Measurements from ENCODE around the gene ACADVL. TPM values are rescaled to one million over a fixed set of nuclear protein-coding genes. Genes with fewer than 3 reads are reported as not detected.

The ACADVL gene
- total RNA-seq, 3 donors from 2014 or later (not counting 1 experiment from before 2014, with no cell fraction given) = 439 to 637 (median 607) TPM

DNA sequence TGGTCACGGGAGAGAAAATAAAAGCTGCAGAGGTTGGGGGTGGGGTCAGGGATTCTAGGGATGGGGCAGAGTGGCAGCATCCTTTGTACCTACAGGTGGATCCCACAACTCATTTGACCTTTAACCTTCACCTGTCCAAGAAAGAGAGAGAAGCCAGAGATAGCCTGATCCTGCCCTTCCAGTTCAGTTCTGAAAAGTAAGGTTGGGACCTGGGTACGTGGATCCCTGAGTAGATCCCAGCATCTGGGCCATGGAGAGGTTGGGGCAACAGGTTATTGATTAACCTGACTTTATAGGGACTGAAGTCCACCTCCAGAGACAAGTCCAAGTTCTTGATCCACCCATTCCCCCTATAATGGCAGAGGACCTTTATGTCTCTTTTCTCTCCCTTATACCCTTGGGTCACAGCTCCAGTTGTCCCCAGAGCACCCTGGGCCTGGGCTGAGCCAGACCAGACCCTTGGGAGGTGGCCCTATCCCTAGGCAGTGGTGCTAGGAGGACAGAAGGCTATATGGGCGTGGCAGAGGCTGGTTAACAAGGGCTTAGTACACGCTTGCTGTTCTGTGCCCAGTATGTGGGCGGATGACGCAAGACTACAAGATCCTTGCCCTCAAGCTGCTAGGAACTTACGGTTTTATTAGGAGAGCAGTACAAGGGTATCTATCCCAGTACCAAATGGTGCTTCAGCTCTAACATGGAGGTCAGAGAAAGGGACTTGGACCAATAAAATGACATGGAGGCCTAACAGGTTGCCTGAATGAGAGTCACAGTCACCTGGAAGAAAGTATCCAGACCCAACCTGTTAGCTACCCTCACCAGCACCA is 39.2 kb downstream of the ACADVL start:
- no peak for ATAC-seq
- intact Hi-C loops (cut with micrococcal nuclease) = no loop called here
- Histone ChIP-seq H3K4me3 (ENCODE audit: low read length) (no peak overlapping the region), H3K27me3 (ENCODE audit: control insufficient read depth, insufficient read depth, low read length) (peaks cover 22% of the 10 kb centered on the region), H3K9me3 (ENCODE audit: control insufficient read depth, insufficient read depth, low read length) (no peaks in the 10 kb centered on the region), H3K4me1 (ENCODE audit: control insufficient read depth, insufficient read depth, low read length) (peaks cover 34% of the 10 kb centered on the region), H3K36me3 (ENCODE audit: control insufficient read depth, insufficient read depth, low read length) (peaks cover 34% of the 10 kb centered on the region), H3K27ac (ENCODE audit: low read length) (no peak overlapping the region)
- Mint-ChIP-seq H3K4me1 (peaks cover 14 to 19% of the 10 kb centered on the region in 2 donors), H3K36me3 (peaks cover 12% of the 10 kb centered on the region), H3K27me3 (ENCODE audit: low read depth in 2 of 2) (peaks cover 12% of the 10 kb centered on the region in 2 donors), H3K27ac (no peak overlapping the region), H3K9me3 (no peaks in the 10 kb centered on the region), H3K4me3 (no peak overlapping the region)
- DNase-seq = peak in 1 of 2 donors; percentile 6
- WGBS (ENCODE audit: insufficient coverage) = 94% methylated on average over 6 of the region's 7 CpGs
- TF ChIP-seq, protein P1, sequence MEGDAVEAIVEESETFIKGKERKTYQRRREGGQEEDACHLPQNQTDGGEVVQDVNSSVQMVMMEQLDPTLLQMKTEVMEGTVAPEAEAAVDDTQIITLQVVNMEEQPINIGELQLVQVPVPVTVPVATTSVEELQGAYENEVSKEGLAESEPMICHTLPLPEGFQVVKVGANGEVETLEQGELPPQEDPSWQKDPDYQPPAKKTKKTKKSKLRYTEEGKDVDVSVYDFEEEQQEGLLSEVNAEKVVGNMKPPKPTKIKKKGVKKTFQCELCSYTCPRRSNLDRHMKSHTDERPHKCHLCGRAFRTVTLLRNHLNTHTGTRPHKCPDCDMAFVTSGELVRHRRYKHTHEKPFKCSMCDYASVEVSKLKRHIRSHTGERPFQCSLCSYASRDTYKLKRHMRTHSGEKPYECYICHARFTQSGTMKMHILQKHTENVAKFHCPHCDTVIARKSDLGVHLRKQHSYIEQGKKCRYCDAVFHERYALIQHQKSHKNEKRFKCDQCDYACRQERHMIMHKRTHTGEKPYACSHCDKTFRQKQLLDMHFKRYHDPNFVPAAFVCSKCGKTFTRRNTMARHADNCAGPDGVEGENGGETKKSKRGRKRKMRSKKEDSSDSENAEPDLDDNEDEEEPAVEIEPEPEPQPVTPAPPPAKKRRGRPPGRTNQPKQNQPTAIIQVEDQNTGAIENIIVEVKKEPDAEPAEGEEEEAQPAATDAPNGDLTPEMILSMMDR (IDR thresholded peaks at IDR 0.05) = no peak

DNA sequence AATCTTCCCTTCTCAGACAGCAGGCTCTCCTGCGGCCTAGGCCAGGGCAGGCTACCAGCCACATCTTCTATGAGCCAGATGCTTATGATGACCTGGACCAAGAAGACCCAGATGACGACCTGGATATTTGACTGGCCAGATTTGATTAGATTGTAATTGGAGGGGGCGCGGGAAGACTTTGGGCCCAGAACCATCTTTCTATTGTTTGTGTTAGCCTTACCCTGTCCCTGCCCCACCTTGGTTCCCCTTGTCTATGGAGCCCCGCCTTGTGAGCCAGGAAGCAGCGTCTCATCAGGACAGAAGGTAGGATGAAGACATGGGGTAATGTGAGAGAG is 39.8 kb downstream of the ACADVL start:
- Mint-ChIP-seq H3K27me3 (ENCODE audit: low read depth in 2 of 2) (peaks cover 14 to 16% of the 10 kb centered on the region in 2 donors), H3K9me3 (no peaks in the 10 kb centered on the region), H3K36me3 (peaks cover 12% of the 10 kb centered on the region), H3K4me3 (no peak overlapping the region), H3K4me1 (peaks cover 17 to 22% of the 10 kb centered on the region in 2 donors), H3K27ac (no peak overlapping the region)
- no peak overlapping the region for H3K4me3 ChIP-seq (ENCODE audit: low read length)
- intact Hi-C loops (cut with micrococcal nuclease) = no loop called here
- DNase-seq (no peak), ATAC-seq (no peak)
- TF ChIP-seq, protein P1 (IDR thresholded peaks at IDR 0.05) = no peak
- H3K27me3 ChIP-seq (ENCODE audit: control insufficient read depth, insufficient read depth, low read length) = peaks cover 22% of the 10 kb centered on the region
- WGBS (ENCODE audit: insufficient coverage) = 100% methylated on average over 4 of the region's 6 CpGs
- H3K36me3 ChIP-seq (ENCODE audit: control insufficient read depth, insufficient read depth, low read length) = peaks cover 33% of the 10 kb centered on the region
- H3K27ac ChIP-seq (ENCODE audit: low read length) = no peak overlapping the region
- H3K9me3 ChIP-seq (ENCODE audit: control insufficient read depth, insufficient read depth, low read length) = no peaks in the 10 kb centered on the region
- peaks cover 34% of the 10 kb centered on the region for H3K4me1 ChIP-seq (ENCODE audit: control insufficient read depth, insufficient read depth, low read length)

DNA sequence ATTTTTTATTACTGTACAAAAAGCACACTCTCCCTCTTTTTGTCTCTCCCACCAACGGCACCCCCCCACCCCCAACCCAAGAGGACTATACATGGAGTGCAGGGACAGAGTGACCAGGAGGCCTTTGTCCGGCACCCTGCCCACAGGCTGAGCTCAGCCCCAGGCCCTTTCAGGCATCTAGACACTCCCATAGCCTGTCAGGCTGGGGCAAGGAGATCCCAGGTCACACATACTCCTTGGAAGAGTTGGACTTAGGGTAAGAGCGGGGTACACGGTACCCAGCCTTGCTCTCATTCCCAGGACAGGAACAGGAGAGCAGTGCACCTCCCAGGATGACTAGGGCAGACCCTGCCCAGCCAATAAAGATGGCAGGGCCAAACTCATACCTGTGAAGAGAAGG is 40.4 kb downstream of the ACADVL start:
- 93% methylated on average over 4 of the region's 4 CpGs for WGBS (ENCODE audit: insufficient coverage)
- H3K27ac ChIP-seq (ENCODE audit: low read length) = no peak overlapping the region

More for the DNA sequence above, 40.4 kb downstream of the ACADVL start:
- H3K27me3 ChIP-seq (ENCODE audit: control insufficient read depth, insufficient read depth, low read length) = peaks cover 22% of the 10 kb centered on the region
- Mint-ChIP-seq H3K9me3 (no peaks in the 10 kb centered on the region), H3K4me1 (peaks cover 17% of the 10 kb centered on the region in 2 donors), H3K27ac (no peak overlapping the region), H3K27me3 (ENCODE audit: low read depth in 2 of 2) (peaks cover 14 to 16% of the 10 kb centered on the region in 2 donors), H3K4me3 (peak overlapping the region; percentile 47), H3K36me3 (peaks cover 12% of the 10 kb centered on the region)
- intact Hi-C loops (cut with micrococcal nuclease) = no loop called here
- DNase-seq (peak in 1 of 2 donors; percentile 9), ATAC-seq (no peak)
- no peak overlapping the region for H3K4me3 ChIP-seq (ENCODE audit: low read length)
- no peaks in the 10 kb centered on the region for H3K9me3 ChIP-seq (ENCODE audit: control insufficient read depth, insufficient read depth, low read length)
- H3K36me3 ChIP-seq (ENCODE audit: control insufficient read depth, insufficient read depth, low read length) = peaks cover 28% of the 10 kb centered on the region
- TF ChIP-seq, protein P1 (IDR thresholded peaks at IDR 0.05) = no peak
- H3K4me1 ChIP-seq (ENCODE audit: control insufficient read depth, insufficient read depth, low read length) = peaks cover 34% of the 10 kb centered on the region

All from natural killer cell (primary cell).